ENCODE measurements around the gene BYSL. TPM values are rescaled to one million over a fixed set of nuclear protein-coding genes. Genes with fewer than 3 reads are reported as not detected.
A peak's percentile ranks its signal among the peaks of the same experiment; 100 is the strongest.

BYSL gene
- total and polyA plus RNA-seq, 2 experiments from 2014 or later, result 30.7 to 32.6 TPM

DNA sequence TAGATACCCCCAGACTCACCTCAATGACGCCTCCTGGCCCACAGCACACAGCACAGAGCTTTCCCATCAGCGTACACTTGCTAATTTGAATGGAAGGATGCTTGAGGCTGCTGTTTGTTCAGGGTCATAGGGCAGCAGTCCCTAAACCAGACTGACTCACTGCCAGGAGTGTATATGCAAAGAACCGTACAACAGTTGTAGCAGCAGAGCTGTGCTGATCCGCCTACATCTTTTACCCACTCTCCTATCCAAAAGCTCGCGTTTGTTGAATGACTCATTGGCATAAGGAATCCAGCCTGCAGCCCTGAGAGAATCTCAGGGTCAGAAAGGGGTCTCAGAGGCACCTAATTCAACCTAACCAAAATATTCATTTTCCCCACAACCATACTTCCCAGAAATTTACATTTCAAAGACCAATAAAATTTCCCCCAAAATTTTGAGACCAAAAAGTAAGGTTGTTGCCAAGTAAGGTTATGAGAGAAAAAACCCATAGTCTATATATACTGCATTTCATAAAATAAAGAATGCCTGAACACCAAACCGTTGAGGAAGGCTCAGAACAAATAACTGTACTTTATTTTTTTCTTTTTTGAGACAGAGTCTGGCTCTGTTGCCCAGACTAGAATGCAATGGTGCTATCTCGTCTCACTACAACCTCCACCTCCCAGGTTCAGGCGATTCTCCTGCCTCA lies 55.6 kb downstream of the BYSL start:
- Histone ChIP-seq H3K9me3 (ENCODE audit: low read depth) (no peaks in the 10 kb centered on the region), H3K27me3 (no peaks in the 10 kb centered on the region), H3K4me1 (ENCODE audit: low read depth) (no peaks in the 10 kb centered on the region), H3K4me3 (no peak overlapping the region), H3K36me3 (no peaks in the 10 kb centered on the region), H3K27ac (no peak overlapping the region)
- peak in 1 of 2 donors; percentile 67 for DNase-seq (ENCODE audit: low read depth in 1 of 2, low spot score in 1 of 2)
- TF ChIP-seq, protein P1, sequence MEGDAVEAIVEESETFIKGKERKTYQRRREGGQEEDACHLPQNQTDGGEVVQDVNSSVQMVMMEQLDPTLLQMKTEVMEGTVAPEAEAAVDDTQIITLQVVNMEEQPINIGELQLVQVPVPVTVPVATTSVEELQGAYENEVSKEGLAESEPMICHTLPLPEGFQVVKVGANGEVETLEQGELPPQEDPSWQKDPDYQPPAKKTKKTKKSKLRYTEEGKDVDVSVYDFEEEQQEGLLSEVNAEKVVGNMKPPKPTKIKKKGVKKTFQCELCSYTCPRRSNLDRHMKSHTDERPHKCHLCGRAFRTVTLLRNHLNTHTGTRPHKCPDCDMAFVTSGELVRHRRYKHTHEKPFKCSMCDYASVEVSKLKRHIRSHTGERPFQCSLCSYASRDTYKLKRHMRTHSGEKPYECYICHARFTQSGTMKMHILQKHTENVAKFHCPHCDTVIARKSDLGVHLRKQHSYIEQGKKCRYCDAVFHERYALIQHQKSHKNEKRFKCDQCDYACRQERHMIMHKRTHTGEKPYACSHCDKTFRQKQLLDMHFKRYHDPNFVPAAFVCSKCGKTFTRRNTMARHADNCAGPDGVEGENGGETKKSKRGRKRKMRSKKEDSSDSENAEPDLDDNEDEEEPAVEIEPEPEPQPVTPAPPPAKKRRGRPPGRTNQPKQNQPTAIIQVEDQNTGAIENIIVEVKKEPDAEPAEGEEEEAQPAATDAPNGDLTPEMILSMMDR (IDR thresholded peaks at IDR 0.05; ENCODE audit: low read depth, low read length), result no peak

Other genes with a start within 250 kb of the BYSL start
- 25.8 and 41.0 TPM in 2 replicates for gene TFEB, start 185.9 kb upstream of the BYSL start, total RNA-seq
- gene TFEB, start 185.9 kb upstream of the BYSL start, polyA plus RNA-seq, result 34.0 and 57.8 TPM in 2 replicates
- not detected in 2 replicates for gene PGC, start 174.1 kb upstream of the BYSL start, total RNA-seq
- gene PGC, start 174.1 kb upstream of the BYSL start, polyA plus RNA-seq, result 0.10 TPM in 1 of 2 replicates, not detected in the other
- gene FRS3, start 141.6 kb upstream of the BYSL start, total RNA-seq, result 24.7 and 25.9 TPM in 2 replicates
- 25.3 and 31.6 TPM in 2 replicates for gene FRS3, start 141.6 kb upstream of the BYSL start, polyA plus RNA-seq
- gene PRICKLE4, start 140.7 kb upstream of the BYSL start, total RNA-seq, result 1.9 and 22.5 TPM in 2 replicates
- 6.4 and 9.3 TPM in 2 replicates for gene PRICKLE4, start 140.7 kb upstream of the BYSL start, polyA plus RNA-seq
- gene TOMM6, start 133.8 kb upstream of the BYSL start, total RNA-seq, result 113 and 153 TPM in 2 replicates
- 198 and 232 TPM in 2 replicates for gene TOMM6, start 133.8 kb upstream of the BYSL start, polyA plus RNA-seq
- 3.7 and 8.5 TPM in 2 replicates for gene USP49, start 26.1 kb upstream of the BYSL start, total RNA-seq
- gene USP49, start 26.1 kb upstream of the BYSL start, polyA plus RNA-seq, result 5.0 and 5.4 TPM in 2 replicates
- 18.0 and 18.5 TPM in 2 replicates for gene MED20, start 360 bp upstream of the BYSL start, total RNA-seq
- 28.1 and 30.2 TPM in 2 replicates for gene MED20, start 360 bp upstream of the BYSL start, polyA plus RNA-seq
- 20.0 and 21.1 TPM in 2 replicates for gene CCND3, start 20.3 kb downstream of the BYSL start, total RNA-seq
- 23.9 and 43.1 TPM in 2 replicates for gene CCND3, start 20.3 kb downstream of the BYSL start, polyA plus RNA-seq
- gene TAF8, start 129.0 kb downstream of the BYSL start, total RNA-seq, result 26.7 and 31.6 TPM in 2 replicates
- 18.3 and 25.8 TPM in 2 replicates for gene TAF8, start 129.0 kb downstream of the BYSL start, polyA plus RNA-seq
- 1.7 and 2.7 TPM in 2 replicates for gene C6orf132, start 221.1 kb downstream of the BYSL start, total RNA-seq
- gene C6orf132, start 221.1 kb downstream of the BYSL start, polyA plus RNA-seq, result 0.49 and 0.56 TPM in 2 replicates